ENCODE results near the gene GMPPA.

Gene GMPPA

GRCh38 chr2:219522111-219523030, 23.7 kb downstream of the GMPPA start:
- DNase-seq, result no peak

- no peak for DNase-seq
Observed at GRCh38 chr2:219523031-219523671, 24.5 kb downstream of the GMPPA start.

- no peak for DNase-seq
Observed at GRCh38 chr2:219524817-219525216, 26.1 kb downstream of the GMPPA start.

GRCh38 chr2:219525533-219526232, 27.0 kb downstream of the GMPPA start:
- no peak for DNase-seq

- DNase-seq, result no peak
Observed at GRCh38 chr2:219526320-219527075, 27.8 kb downstream of the GMPPA start.

- DNase-seq, result no peak
Observed at GRCh38 chr2:219527076-219527394, 28.3 kb downstream of the GMPPA start.

GRCh38 chr2:219527472-219527871, 28.8 kb downstream of the GMPPA start:
- no peak for DNase-seq

- peak; percentile 54 to 80 for DNase-seq
Observed at GRCh38 chr2:219530048-219530963, 31.6 kb downstream of the GMPPA start.

- no peak for DNase-seq
Observed at GRCh38 chr2:219531639-219532377, 33.1 kb downstream of the GMPPA start.

GRCh38 chr2:219532378-219532649, 33.6 kb downstream of the GMPPA start:
- no peak for DNase-seq

- DNase-seq, result no peak
Observed at GRCh38 chr2:219533930-219534661, 35.4 kb downstream of the GMPPA start.

- DNase-seq, result no peak
Observed at GRCh38 chr2:219536425-219536824, 37.7 kb downstream of the GMPPA start.

GRCh38 chr2:219536967-219537366, 38.3 kb downstream of the GMPPA start:
- no peak for DNase-seq

- DNase-seq, result no peak
Observed at GRCh38 chr2:219537657-219538488, 39.2 kb downstream of the GMPPA start.

GRCh38 chr2:219538504-219538951, 39.8 kb downstream of the GMPPA start:
- DNase-seq, result no peak

GRCh38 chr2:219538956-219539788, 40.5 kb downstream of the GMPPA start:
- no peak for DNase-seq

GRCh38 chr2:219539926-219540678, 41.4 kb downstream of the GMPPA start:
- no peak for DNase-seq

Data from NCI-H1930 (cell line).